Keratinocyte (primary cell): ENCODE results near the gene CENPS. TPM values are rescaled to one million over a fixed set of nuclear protein-coding genes. Genes with fewer than 3 reads are reported as not detected.

Experiments used
- DNase-seq: peaks from one replicate; pipeline ENCODE4 v3.0.0-alpha.2; 2011; ENCODE audit warnings: low read depth, missing footprints, low spot score
- FAIRE-seq: peaks from 2 replicates; lab custom pipeline; 2011; peaks lifted over from hg19 to GRCh38; lab: Jason Lieb, UNC
- H2AFZ ChIP-seq: 2 replicates; pipeline ENCODE4 v1.6.0; 2012; ENCODE audit warnings: low read length, control low read depth, inconsistent platforms; ENCODE audit not compliant: control insufficient read depth
- H3K27ac ChIP-seq: 2 replicates; pipeline ENCODE4 v1.5.1; 2011; ENCODE audit warnings: low read length; ENCODE audit not compliant: control insufficient read depth, insufficient read depth
- H3K27me3 ChIP-seq: 3 replicates; pipeline ENCODE4 v1.6.0; 2011; ENCODE audit warnings: low read length; ENCODE audit not compliant: control insufficient read depth, insufficient read depth; ENCODE audit errors: extremely low read depth
- H3K36me3 ChIP-seq, 2 experiments: 2 replicates in 1 of 2; 3 replicates in 1 of 2; pipeline ENCODE4 v1.5.1; 2011; ENCODE audit warnings: low read length in 2 of 2, mild to moderate bottlenecking in 1 of 2; ENCODE audit not compliant: control insufficient read depth in 2 of 2, insufficient read depth in 2 of 2; ENCODE audit errors: extremely low read depth in 1 of 2
- H3K4me1 ChIP-seq: 3 replicates; pipeline ENCODE4 v1.5.1; 2011; ENCODE audit warnings: low read length; ENCODE audit not compliant: control insufficient read depth, insufficient read depth; ENCODE audit errors: extremely low read depth
- H3K4me2 ChIP-seq: 3 replicates; pipeline ENCODE4 v1.6.0; 2011; ENCODE audit warnings: low read depth, low read length; ENCODE audit not compliant: control insufficient read depth, insufficient read depth; ENCODE audit errors: extremely low read depth
- H3K4me3 ChIP-seq, 3 experiments: fragments of 200-600 bp in 1 of 3; sonication (generic) in 1 of 3; 2 replicates in 2 of 3; 3 replicates in 1 of 3; pipeline ENCODE4 v1.5.1; 2011 to 2016; ENCODE audit warnings: low read length in 3 of 3, mild to moderate bottlenecking in 3 of 3, control low read depth in 2 of 3, inconsistent platforms in 1 of 3, low read depth in 1 of 3, mixed read lengths in 1 of 3, mixed run types in 1 of 3, moderate library complexity in 1 of 3; ENCODE audit not compliant: control insufficient read depth in 2 of 3, insufficient read depth in 2 of 3; ENCODE audit errors: extremely low read depth in 1 of 3
- H3K79me2 ChIP-seq: 2 replicates; pipeline ENCODE4 v1.6.0; 2012; ENCODE audit warnings: low read length; ENCODE audit not compliant: control insufficient read depth, insufficient read depth
- H3K9ac ChIP-seq: 3 replicates; pipeline ENCODE4 v1.6.0; 2011; ENCODE audit warnings: low read length; ENCODE audit not compliant: control insufficient read depth, insufficient read depth; ENCODE audit errors: extremely low read depth
- H3K9me1 ChIP-seq: 3 replicates; pipeline ENCODE4 v1.6.0; 2011; ENCODE audit warnings: low read length; ENCODE audit not compliant: control insufficient read depth, insufficient read depth; ENCODE audit errors: extremely low read depth
- H3K9me3 ChIP-seq: 2 replicates; pipeline ENCODE4 v1.5.1; 2012; ENCODE audit warnings: low read depth, low read length; ENCODE audit not compliant: control insufficient read depth
- H4K20me1 ChIP-seq: 3 replicates; pipeline ENCODE4 v1.6.0; 2011; ENCODE audit warnings: low read length; ENCODE audit not compliant: control insufficient read depth, insufficient read depth; ENCODE audit errors: extremely low read depth
- CTCF ChIP-seq, 3 experiments: IDR thresholded peaks in 1 of 3; conservative IDR thresholded peaks in 1 of 3; optimal IDR thresholded peaks in 1 of 3; 2 replicates in 2 of 3; 3 replicates in 1 of 3; pipeline versions ENCODE3 to v1.5.1; 2011; ENCODE audit warnings: low read length in 3 of 3, mild to moderate bottlenecking in 3 of 3, moderate library complexity in 2 of 3, control low read depth in 1 of 3, inconsistent platforms in 1 of 3; ENCODE audit not compliant: insufficient read depth in 2 of 3; ENCODE audit errors: extremely low read depth in 1 of 3
- EZH2 ChIP-seq: IDR thresholded peaks from one replicate; pipeline ENCODE4 v1.6.1; 2012; ENCODE audit warnings: inconsistent platforms, mild to moderate bottlenecking, low read length, moderate library complexity
- dilution Hi-C: fragments of 300-500 bp; cut with MboI; formaldehyde crosslinking; loops from one replicate; pipeline ENCODE4 v1.7.0; 2020; ENCODE audit warnings: low sequenced_read_pairs; ENCODE audit not compliant: extremely low pct_ligation_motif_present
- polyA plus RNA-seq, 5 experiments: library from polyadenylated mRNA; depleted of rRNA in 3 of 5; stranded (reverse) in 3 of 5; stranded (forward) in 1 of 5; unstranded in 1 of 5; fragments of >200 nt; gene quantifications; 1 replicate in 1 of 5; 2 replicates in 3 of 5; 3 replicates in 1 of 5; pipeline versions ENCODE4 v1.2.1 to v1.2.3, GENCODE V29; 2011 to 2012; ENCODE audit warnings: missing spikeins in 2 of 5, low read depth in 1 of 5, low replicate concordance in 1 of 5

CENPS gene
- polyA plus RNA-seq, 1 donor (not counting 4 experiments of a cell fraction or from before 2014, with no cell fraction given) = 10.3 TPM

- dilution Hi-C loops = no loop called here
Measured at GRCh38 chr1:10440305-10440704, 10.1 kb downstream of the CENPS start.

GRCh38 chr1:10440794-10441193 lies 10.6 kb downstream of the CENPS start:
- H3K9me3 ChIP-seq = no peaks in the 10 kb centered on the region
- dilution Hi-C loops = no loop called here
- H3K4me1 ChIP-seq = peaks cover 13% of the 10 kb centered on the region
- FAIRE-seq (no peak), DNase-seq (no peak)
- no peaks in the 10 kb centered on the region for H4K20me1 ChIP-seq
- no peaks in the 10 kb centered on the region for H3K36me3 ChIP-seq
- TF ChIP-seq CTCF (optimal IDR thresholded peaks at IDR 0.05 in 1 of 3, IDR thresholded peaks at IDR 0.05 in 1 of 3, conservative IDR thresholded peaks at IDR 0.05 in 1 of 3; ENCODE audit: extremely low read depth in 1 of 3, insufficient read depth in 2 of 3, low read length in 3 of 3) (no peak), EZH2 (no peak)
- H3K9me1 ChIP-seq = no peaks in the 10 kb centered on the region
- no peak overlapping the region for H3K27ac ChIP-seq
- H3K4me3 ChIP-seq = no peak overlapping the region
- H3K9ac ChIP-seq = no peak overlapping the region
- no peak overlapping the region for H2AFZ ChIP-seq
- H3K79me2 ChIP-seq = no peaks in the 10 kb centered on the region
- no peak overlapping the region for H3K4me2 ChIP-seq
- no peaks in the 10 kb centered on the region for H3K27me3 ChIP-seq

More at GRCh38 chr1:10440305-10440704, 10.1 kb downstream of the CENPS start:
- DNase-seq = no peak
- Histone ChIP-seq H3K79me2 (no peaks in the 10 kb centered on the region), H3K9me1 (no peaks in the 10 kb centered on the region), H4K20me1 (no peaks in the 10 kb centered on the region), H3K27ac (no peak overlapping the region), H3K4me3 (no peak overlapping the region), H3K9me3 (no peaks in the 10 kb centered on the region), H3K36me3 (peaks cover 0 to under 1% of the 10 kb centered on the region in 2 experiments), H3K9ac (no peak overlapping the region), H2AFZ (no peak overlapping the region), H3K4me1 (peaks cover 13% of the 10 kb centered on the region), H3K4me2 (no peak overlapping the region), H3K27me3 (no peaks in the 10 kb centered on the region)
- TF ChIP-seq CTCF (optimal IDR thresholded peaks at IDR 0.05 in 1 of 3, IDR thresholded peaks at IDR 0.05 in 1 of 3, conservative IDR thresholded peaks at IDR 0.05 in 1 of 3; ENCODE audit: extremely low read depth in 1 of 3, insufficient read depth in 2 of 3, low read length in 3 of 3) (no peak), EZH2 (no peak)
- FAIRE-seq = no peak
